Measurements from ENCODE around the gene DEFB123.
"Not testable (repeated sequence)": the region's sequence is repeated elsewhere in the genome, so short reads cannot be mapped to it uniquely, and the experiment has no call there.

The DEFB123 gene

DNA sequence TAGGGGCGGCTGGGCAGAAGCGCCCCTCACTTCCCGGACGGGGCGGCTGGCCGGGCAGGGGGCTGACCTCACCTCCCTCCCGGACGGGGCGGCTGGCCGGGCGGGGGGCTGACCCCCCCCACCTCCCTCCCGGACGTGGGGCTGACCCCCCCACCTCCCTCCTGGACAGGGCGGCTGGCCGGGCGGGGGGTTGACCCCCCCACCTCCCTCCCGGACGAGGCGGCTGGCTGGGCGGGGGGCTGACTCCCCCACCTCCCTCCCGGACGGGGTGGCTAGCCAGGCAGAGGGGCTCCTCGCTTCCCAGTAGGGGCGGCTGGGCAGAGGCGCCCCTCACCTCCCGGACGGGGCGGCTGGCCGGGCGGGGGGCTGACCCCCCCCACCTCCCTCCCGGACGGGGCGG is 30.5 kb downstream of the DEFB123 start:
- not testable (repeated sequence) for H3K4me1 ChIP-seq (ENCODE audit: control insufficient read depth, low read depth, low read length); H3K79me2 ChIP-seq (ENCODE audit: control insufficient read depth, insufficient read depth, low read length); H3K4me3 ChIP-seq (ENCODE audit: low read length); H3K79me1 ChIP-seq (ENCODE audit: low read length); H3K27ac ChIP-seq (ENCODE audit: low read depth, low read length); H3K18ac ChIP-seq (ENCODE audit: low read length); H2BK5ac ChIP-seq (ENCODE audit: low read length); H3K56ac ChIP-seq (ENCODE audit: low read length); H2AK5ac ChIP-seq (ENCODE audit: low read length); H3K27me3 ChIP-seq (ENCODE audit: insufficient read depth, low read length, poor library complexity); H3K9ac ChIP-seq (ENCODE audit: low read length); H4K8ac ChIP-seq (ENCODE audit: low read depth, low read length); H3K36me3 ChIP-seq (ENCODE audit: control insufficient read depth, insufficient read depth, low read length); H3K23ac ChIP-seq (ENCODE audit: low read length); H3K4ac ChIP-seq (ENCODE audit: low read depth, low read length); H2BK120ac ChIP-seq (ENCODE audit: low read depth, low read length); H3K4me2 ChIP-seq (ENCODE audit: low read length); H4K5ac ChIP-seq (ENCODE audit: low read length); H2BK15ac ChIP-seq (replicated peaks; ENCODE audit: low read depth); DNase-seq
- WGBS (ENCODE audit: extremely low coverage, insufficient coverage, low lambda C conversion rate), result no CpG with 5 or more reads among the region's 33 CpGs

DNA sequence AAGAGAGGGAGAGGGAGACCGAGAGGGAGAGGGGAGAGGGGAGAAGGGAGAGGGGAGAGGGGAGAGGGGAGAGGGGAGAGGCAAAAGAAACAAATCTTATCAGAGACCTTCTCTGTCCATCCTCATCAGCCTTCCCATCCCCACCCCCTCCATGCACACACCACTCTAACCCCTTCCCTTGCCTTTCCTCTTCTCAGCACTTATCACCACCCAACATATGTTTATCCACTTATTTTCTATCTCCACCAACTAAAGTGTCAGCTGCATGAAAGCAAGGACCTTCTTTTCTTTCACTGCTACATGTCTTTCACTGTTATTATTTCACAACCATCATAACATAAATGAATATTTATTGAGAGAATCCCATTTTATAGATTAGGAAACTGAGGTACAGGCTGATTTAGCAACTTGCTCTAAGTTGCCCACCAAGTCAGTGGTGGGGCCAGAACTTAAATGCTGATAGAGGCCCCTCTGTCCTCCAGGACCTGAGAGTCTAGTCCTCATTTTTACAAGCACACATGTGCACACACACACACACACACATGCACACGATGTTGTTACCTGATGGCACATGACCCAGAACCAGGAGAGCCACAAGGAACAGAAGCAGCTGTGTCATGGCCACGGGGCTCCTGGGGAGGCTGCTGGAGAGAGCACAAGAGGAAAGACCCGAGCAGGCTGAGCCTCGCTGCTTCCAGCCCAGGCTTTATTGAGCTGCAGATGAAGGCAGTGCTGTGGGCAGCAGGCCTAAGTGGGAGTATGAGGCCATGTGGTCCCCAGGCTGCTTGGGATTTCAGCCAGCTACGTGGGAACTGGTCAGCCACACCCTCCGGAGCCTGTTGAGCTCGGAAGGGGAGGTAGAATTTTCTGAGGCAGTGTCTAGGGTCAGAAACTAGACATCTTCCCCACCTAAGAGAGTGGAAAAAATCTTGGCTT is 32.2 kb downstream of the DEFB123 start:
- Histone ChIP-seq H2AK5ac (ENCODE audit: low read length) (no peak overlapping the region), H3K56ac (ENCODE audit: low read length) (no peak overlapping the region), H2BK15ac (replicated peaks; ENCODE audit: low read depth) (no peak overlapping the region), H3K79me1 (ENCODE audit: low read length) (no peaks in the 10 kb centered on the region), H3K4me1 (ENCODE audit: control insufficient read depth, low read depth, low read length) (no peaks in the 10 kb centered on the region), H4K8ac (ENCODE audit: low read depth, low read length) (no peak overlapping the region), H3K27me3 (ENCODE audit: insufficient read depth, low read length, poor library complexity) (no peaks in the 10 kb centered on the region), H3K23ac (ENCODE audit: low read length) (no peak overlapping the region), H3K27ac (ENCODE audit: low read depth, low read length) (no peak overlapping the region), H4K5ac (ENCODE audit: low read length) (no peak overlapping the region), H3K9ac (ENCODE audit: low read length) (no peak overlapping the region), H3K18ac (ENCODE audit: low read length) (no peak overlapping the region), H3K4me2 (ENCODE audit: low read length) (no peak overlapping the region), H3K79me2 (ENCODE audit: control insufficient read depth, insufficient read depth, low read length) (no peaks in the 10 kb centered on the region), H2BK5ac (ENCODE audit: low read length) (no peak overlapping the region), H3K36me3 (ENCODE audit: control insufficient read depth, insufficient read depth, low read length) (no peaks in the 10 kb centered on the region), H3K4ac (ENCODE audit: low read depth, low read length) (no peak overlapping the region), H2BK120ac (ENCODE audit: low read depth, low read length) (no peak overlapping the region), H3K4me3 (ENCODE audit: low read length) (no peak overlapping the region)
- WGBS (ENCODE audit: extremely low coverage, insufficient coverage, low lambda C conversion rate), result no CpG with 5 or more reads among the region's 8 CpGs
- no peak for DNase-seq

DNA sequence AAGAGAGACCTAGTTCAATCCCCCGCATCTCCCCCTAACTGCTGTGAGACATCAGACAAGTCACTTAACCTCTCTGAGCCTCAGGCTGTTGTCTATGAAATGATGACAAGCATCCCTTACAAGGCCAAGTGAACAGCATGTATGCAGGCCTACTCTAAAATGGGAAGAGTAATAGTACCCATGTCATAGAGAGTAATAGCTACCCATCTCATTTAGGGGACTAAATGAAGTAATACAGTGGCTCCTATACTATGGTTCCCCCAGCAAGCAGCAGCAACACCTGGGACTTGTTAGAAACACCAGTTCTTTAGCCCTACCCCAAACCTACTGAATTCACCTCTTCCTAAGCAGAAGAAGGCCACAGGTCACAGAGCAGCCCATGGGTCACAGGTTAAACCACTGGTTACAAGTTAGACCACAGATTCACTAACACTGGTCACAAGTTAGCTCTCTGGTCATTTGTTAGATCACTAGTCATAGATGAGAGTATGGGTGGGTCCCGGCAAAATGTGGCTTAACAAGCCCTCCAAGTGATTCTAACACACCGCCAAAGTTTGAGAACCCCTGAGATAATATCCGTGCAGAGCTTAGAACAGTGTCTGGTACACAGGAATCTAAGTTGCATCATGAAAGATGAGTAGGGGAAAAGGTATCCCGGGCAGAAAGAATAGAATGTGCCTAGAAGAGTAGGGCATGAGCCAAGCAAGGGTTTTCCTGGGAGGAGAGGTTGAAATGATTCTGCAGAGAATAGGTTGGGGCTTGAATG is 33.1 kb downstream of the DEFB123 start:
- no peak overlapping the region for H2BK15ac ChIP-seq (replicated peaks; ENCODE audit: low read depth)
- H3K4me2 ChIP-seq (ENCODE audit: low read length), result no peak overlapping the region

DNA sequence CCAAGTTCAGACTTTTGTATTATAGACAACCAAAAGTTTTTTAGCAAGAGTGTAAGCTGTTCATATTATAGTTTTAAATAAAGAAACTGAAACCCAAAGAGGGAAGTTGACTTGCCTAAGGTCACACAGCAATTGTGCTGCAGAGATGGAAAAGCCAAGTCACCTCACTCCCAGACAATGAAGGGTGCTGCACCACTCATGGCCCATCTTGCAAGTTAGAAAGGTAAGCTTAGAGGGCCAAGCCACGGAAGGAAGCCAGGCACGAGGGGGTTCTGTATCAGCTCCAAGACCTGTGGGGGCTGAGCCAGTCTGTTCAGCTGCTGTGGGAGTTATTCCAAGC is 33.6 kb downstream of the DEFB123 start:
- H3K79me1 ChIP-seq (ENCODE audit: low read length), result no peaks in the 10 kb centered on the region
- no peak overlapping the region for H2BK120ac ChIP-seq (ENCODE audit: low read depth, low read length)
- H3K56ac ChIP-seq (ENCODE audit: low read length), result no peak overlapping the region
- no peak overlapping the region for H3K4me3 ChIP-seq (ENCODE audit: low read length)
- no peak overlapping the region for H3K27ac ChIP-seq (ENCODE audit: low read depth, low read length)
- no peak overlapping the region for H2AK5ac ChIP-seq (ENCODE audit: low read length)
- H3K4me1 ChIP-seq (ENCODE audit: control insufficient read depth, low read depth, low read length), result no peaks in the 10 kb centered on the region
- no peaks in the 10 kb centered on the region for H3K27me3 ChIP-seq (ENCODE audit: insufficient read depth, low read length, poor library complexity)
- H3K4ac ChIP-seq (ENCODE audit: low read depth, low read length), result no peak overlapping the region
- H2BK5ac ChIP-seq (ENCODE audit: low read length), result no peak overlapping the region
- no peak overlapping the region for H4K8ac ChIP-seq (ENCODE audit: low read depth, low read length)
- H3K4me2 ChIP-seq (ENCODE audit: low read length), result no peak overlapping the region
- H3K9ac ChIP-seq (ENCODE audit: low read length), result no peak overlapping the region
- H2BK15ac ChIP-seq (replicated peaks; ENCODE audit: low read depth), result no peak overlapping the region
- H3K79me2 ChIP-seq (ENCODE audit: control insufficient read depth, insufficient read depth, low read length), result no peaks in the 10 kb centered on the region
- WGBS (ENCODE audit: extremely low coverage, insufficient coverage, low lambda C conversion rate), result no CpG with 5 or more reads among the region's 2 CpGs
- no peak overlapping the region for H3K23ac ChIP-seq (ENCODE audit: low read length)
- no peak for DNase-seq
- H3K18ac ChIP-seq (ENCODE audit: low read length), result no peak overlapping the region
- H3K36me3 ChIP-seq (ENCODE audit: control insufficient read depth, insufficient read depth, low read length), result no peaks in the 10 kb centered on the region
- no peak overlapping the region for H4K5ac ChIP-seq (ENCODE audit: low read length)

More for the DNA sequence above, 33.1 kb downstream of the DEFB123 start:
- H4K5ac ChIP-seq (ENCODE audit: low read length), result no peak overlapping the region
- H3K9ac ChIP-seq (ENCODE audit: low read length), result no peak overlapping the region
- H2AK5ac ChIP-seq (ENCODE audit: low read length), result no peak overlapping the region
- no peak overlapping the region for H3K56ac ChIP-seq (ENCODE audit: low read length)
- H3K27ac ChIP-seq (ENCODE audit: low read depth, low read length), result no peak overlapping the region
- DNase-seq, result no peak
- H3K79me1 ChIP-seq (ENCODE audit: low read length), result no peaks in the 10 kb centered on the region
- H2BK120ac ChIP-seq (ENCODE audit: low read depth, low read length), result no peak overlapping the region
- no peak overlapping the region for H3K4ac ChIP-seq (ENCODE audit: low read depth, low read length)
- no peak overlapping the region for H3K23ac ChIP-seq (ENCODE audit: low read length)
- H3K4me3 ChIP-seq (ENCODE audit: low read length), result no peak overlapping the region
- no peaks in the 10 kb centered on the region for H3K4me1 ChIP-seq (ENCODE audit: control insufficient read depth, low read depth, low read length)
- H4K8ac ChIP-seq (ENCODE audit: low read depth, low read length), result no peak overlapping the region
- no peaks in the 10 kb centered on the region for H3K36me3 ChIP-seq (ENCODE audit: control insufficient read depth, insufficient read depth, low read length)
- no peaks in the 10 kb centered on the region for H3K27me3 ChIP-seq (ENCODE audit: insufficient read depth, low read length, poor library complexity)
- H3K18ac ChIP-seq (ENCODE audit: low read length), result no peak overlapping the region
- H3K79me2 ChIP-seq (ENCODE audit: control insufficient read depth, insufficient read depth, low read length), result no peaks in the 10 kb centered on the region
- no peak overlapping the region for H2BK5ac ChIP-seq (ENCODE audit: low read length)
- WGBS (ENCODE audit: extremely low coverage, insufficient coverage, low lambda C conversion rate), result no CpG with 5 or more reads among the region's 5 CpGs

DNA sequence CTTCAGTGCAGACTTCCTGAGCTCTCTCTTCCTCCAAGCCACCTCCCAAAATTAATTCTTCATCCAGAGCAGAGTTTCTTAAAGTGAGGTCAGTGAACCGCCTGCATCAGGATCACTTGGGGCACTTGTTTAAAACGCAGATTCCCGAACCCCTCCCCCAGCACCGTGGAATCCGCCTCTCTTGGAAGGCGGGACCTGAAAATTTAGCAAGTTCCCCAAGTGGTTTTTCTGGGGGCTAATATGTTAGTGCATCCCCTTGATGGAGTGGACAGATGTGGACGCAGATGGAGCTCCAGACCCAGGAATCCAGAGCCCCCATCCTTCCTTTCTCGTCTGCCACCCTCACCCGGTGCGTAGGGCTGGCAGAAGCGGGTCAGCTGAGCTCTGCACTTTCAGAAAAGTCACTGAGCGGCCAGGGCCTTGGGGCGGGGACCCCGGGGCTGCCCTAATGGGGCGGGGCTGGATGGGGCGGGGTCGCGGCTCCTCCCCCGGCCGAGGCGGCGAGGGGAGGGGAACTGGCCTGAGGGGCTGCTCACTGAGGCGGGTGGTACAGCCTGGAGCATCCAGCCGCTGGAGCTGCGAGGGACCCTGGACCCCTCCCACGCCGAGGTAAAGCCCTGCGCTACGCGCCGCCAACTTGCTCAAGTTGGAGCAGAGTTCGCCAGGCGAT is 34.5 kb downstream of the DEFB123 start, which contains the start of the genes DEFB124 and REM1:
TSS of gene DEFB124 (minus strand) at position 370 of the 670 bp plus-strand sequence. CDS start 2,114 bp downstream, outside the sequence.
TSS of gene REM1 (plus strand) at position 531 of the 670 bp plus-strand sequence. CDS start 1,158 bp downstream, outside the sequence.
- H3K9ac ChIP-seq (ENCODE audit: low read length), result no peak within 1 kb of the TSS
- no peak within 1 kb of the TSS for H3K4ac ChIP-seq (ENCODE audit: low read depth, low read length)
- H2BK120ac ChIP-seq (ENCODE audit: low read depth, low read length), result no peak within 1 kb of the TSS
- no peak within 1 kb of the TSS for H4K8ac ChIP-seq (ENCODE audit: low read depth, low read length)
- no peak within 1 kb of the TSS for H3K4me3 ChIP-seq (ENCODE audit: low read length)
- no peaks in the 10 kb centered on the region for H3K79me2 ChIP-seq (ENCODE audit: control insufficient read depth, insufficient read depth, low read length)
- no peak for DNase-seq
- no peak within 1 kb of the TSS for H2BK15ac ChIP-seq (replicated peaks; ENCODE audit: low read depth)
- no peak within 1 kb of the TSS for H2AK5ac ChIP-seq (ENCODE audit: low read length)
- no peak within 1 kb of the TSS for H2BK5ac ChIP-seq (ENCODE audit: low read length)
- H3K4me2 ChIP-seq (ENCODE audit: low read length), result no peak within 1 kb of the TSS
- H3K79me1 ChIP-seq (ENCODE audit: low read length), result no peaks in the 10 kb centered on the region
- no peak within 1 kb of the TSS for H3K56ac ChIP-seq (ENCODE audit: low read length)
- H3K23ac ChIP-seq (ENCODE audit: low read length), result no peak within 1 kb of the TSS
- no peaks in the 10 kb centered on the region for H3K36me3 ChIP-seq (ENCODE audit: control insufficient read depth, insufficient read depth, low read length)
- H3K27ac ChIP-seq (ENCODE audit: low read depth, low read length), result no peak within 1 kb of the TSS
- H4K5ac ChIP-seq (ENCODE audit: low read length), result no peak within 1 kb of the TSS
- H3K18ac ChIP-seq (ENCODE audit: low read length), result no peak within 1 kb of the TSS
- no peaks in the 10 kb centered on the region for H3K27me3 ChIP-seq (ENCODE audit: insufficient read depth, low read length, poor library complexity)
- H3K4me1 ChIP-seq (ENCODE audit: control insufficient read depth, low read depth, low read length), result no peaks in the 10 kb centered on the region
- WGBS (ENCODE audit: extremely low coverage, insufficient coverage, low lambda C conversion rate), result no CpG with 5 or more reads among the region's 33 CpGs

Data from mesendoderm (in vitro differentiated cells).